NB4 (cell line): ENCODE measurements around the gene CGB2.

Experiments
- DNase-seq: peaks from one replicate; pipeline ENCODE4 v3.0.0; 2010; ENCODE audit warnings: low read depth
- H3K4me3 ChIP-seq: one replicate; pipeline ENCODE4 v1.5.1; 2011; ENCODE audit warnings: mild to moderate bottlenecking, low read depth, low read length, moderate library complexity
- CTCF ChIP-seq: IDR thresholded peaks from one replicate; pipeline ENCODE4 v1.5.1; 2012; ENCODE audit warnings: low read depth, low read length
- MAX ChIP-seq: IDR thresholded peaks from 2 replicates; pipeline ENCODE4 v1.6.1; 2011; ENCODE audit warnings: low read depth, low read length
- MYC ChIP-seq: IDR thresholded peaks from 2 replicates; pipeline ENCODE4 v1.6.1; 2011; ENCODE audit warnings: low read depth, low read length
- POLR2A ChIP-seq: IDR thresholded peaks from 2 replicates; pipeline ENCODE4 v1.6.1; 2011; ENCODE audit warnings: mild to moderate bottlenecking; ENCODE audit not compliant: insufficient read length; ENCODE audit errors: extremely low read depth

CGB2 gene

GRCh38 chr19:49004964-49005614 is 26.6 kb upstream of the CGB2 start:
- DNase-seq = no peak
- no peak for TF ChIP-seq POLR2A
- no peak for TF ChIP-seq MAX
- TF ChIP-seq CTCF = no peak
- no peak for TF ChIP-seq MYC
- no peak overlapping the region for H3K4me3 ChIP-seq

DNA sequence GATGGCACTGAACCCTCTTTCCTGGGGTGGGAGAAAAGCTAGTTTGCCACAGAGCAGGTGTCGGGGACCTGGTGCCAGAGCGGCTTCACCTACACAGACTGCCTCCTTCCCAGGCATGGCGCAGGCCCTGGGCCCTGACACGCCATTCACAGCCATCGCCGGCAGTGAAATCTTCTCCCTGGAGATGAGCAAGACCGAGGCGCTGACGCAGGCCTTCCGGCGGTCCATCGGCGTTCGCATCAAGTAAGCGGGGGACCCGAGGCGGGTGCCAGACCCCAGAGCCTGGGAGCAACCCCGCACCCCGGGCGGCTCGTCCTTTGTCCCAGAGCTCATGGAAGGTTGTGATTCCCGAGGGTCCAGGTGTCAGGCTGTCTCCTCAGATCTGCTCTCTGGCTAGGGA is 24.8 kb upstream of the CGB2 start:
- no peak for TF ChIP-seq CTCF
- H3K4me3 ChIP-seq = no peak overlapping the region
- no peak for DNase-seq

DNA sequence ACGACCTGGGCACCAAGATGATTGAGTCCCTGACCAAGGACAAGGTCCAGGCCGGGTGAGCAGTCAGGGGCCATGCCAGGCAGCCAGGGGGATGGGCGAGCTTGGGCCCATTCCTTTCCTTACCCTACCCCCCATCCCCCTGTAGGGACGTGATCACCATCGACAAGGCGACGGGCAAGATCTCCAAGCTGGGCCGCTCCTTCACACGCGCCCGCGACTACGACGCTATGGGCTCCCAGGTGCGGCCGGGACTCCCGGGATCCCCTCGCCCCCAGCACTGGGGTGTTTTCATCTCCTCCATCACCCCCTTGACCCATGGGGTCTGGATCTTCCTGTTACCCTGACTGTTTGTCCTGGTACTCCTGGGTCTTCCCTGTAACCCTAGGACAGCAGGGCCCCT is 21.9 kb upstream of the CGB2 start:
- H3K4me3 ChIP-seq = no peak overlapping the region
- DNase-seq = no peak
- no peak for TF ChIP-seq MYC
- TF ChIP-seq CTCF = no peak
- TF ChIP-seq MAX = no peak
- no peak for TF ChIP-seq POLR2A

- TF ChIP-seq CTCF (no peak), MYC (no peak), POLR2A (no peak), MAX (no peak)
These were observed 21.2 kb upstream of the CGB2 start for GRCh38 chr19:49010453-49010852.

GRCh38 chr19:49011194-49011593 is 20.5 kb upstream of the CGB2 start:
- no peak overlapping the region for H3K4me3 ChIP-seq
- DNase-seq = no peak
- TF ChIP-seq CTCF = no peak
- TF ChIP-seq MAX = no peak
- TF ChIP-seq MYC = no peak
- TF ChIP-seq POLR2A = no peak

More at GRCh38 chr19:49010453-49010852, 21.2 kb upstream of the CGB2 start:
- no peak for DNase-seq
- no peak overlapping the region for H3K4me3 ChIP-seq
